K562 (cell line): Measurements from ENCODE around the gene NCOA1. TPM values are rescaled to one million over a fixed set of nuclear protein-coding genes. Genes with fewer than 3 reads are reported as not detected.

Source experiments
- ATAC-seq: fragments of 200-7000 bp; cut with Tn5 transposase; 3 replicates; pipeline ENCODE4 v1.9.1; 2020; ENCODE audit warnings: moderate library complexity
- BruUV-seq: library from RNA; stranded (reverse); fragments of 400-500 nt; replicated peaks from 2 replicates; lab custom pipeline; 2021; lab: Mats Ljungman, UMichigan
- CTCF ChIA-PET: fragments of 300-600 bp; formaldehyde crosslinking; extraction: SDS; loops from one replicate; lab custom pipeline; 2021; ENCODE audit warnings: low intra/inter-chr PET ratio; lab: Yijun Ruan, JAX
- POLR2A ChIA-PET: fragments of 300-600, 350-650 bp; sonication (Branson Sonifier 250); formaldehyde crosslinking; extraction: SDS; loops from one replicate; lab custom pipeline; 2021; ENCODE audit warnings: antibody characterized with exemption, inconsistent platforms; lab: Yijun Ruan, JAX
- DNase-seq, 4 experiments: peaks; one replicate each; pipeline versions ENCODE4 v3.0.0 to v3.0.0-alpha.2; 2011 to 2018; ENCODE audit warnings: low spot score in 3 of 4, mixed read lengths in 3 of 4; ENCODE audit errors: extremely low read depth in 1 of 4
- FAIRE-seq: peaks from 2 replicates; lab custom pipeline; 2011; peaks lifted over from hg19 to GRCh38; lab: Jason Lieb, UNC
- H2AFZ ChIP-seq: 2 replicates; pipeline ENCODE4 v1.6.0; 2011; ENCODE audit warnings: low read depth, low read length, control low read depth, inconsistent platforms
- H3K27ac ChIP-seq: fragments of 200-600 bp; 3 replicates; pipeline ENCODE4 v1.8.0; 2011; ENCODE audit warnings: low read depth, mild to moderate bottlenecking, control low read depth, inconsistent platforms, low read length, moderate library complexity, mixed read lengths; ENCODE audit errors: extremely low read depth
- H3K27me3 ChIP-seq, 2 experiments: fragments of 300-600 bp in 1 of 2; 2 replicates in 1 of 2; 3 replicates in 1 of 2; pipeline versions ENCODE4 v1.6.0 to v1.8.0; 2011; ENCODE audit warnings: inconsistent platforms in 2 of 2, low read length in 2 of 2, mild to moderate bottlenecking in 1 of 2, mixed read lengths in 1 of 2, moderate library complexity in 1 of 2; ENCODE audit not compliant: control insufficient read depth in 2 of 2, insufficient read depth in 2 of 2
- H3K36me3 ChIP-seq: fragments of 300-600 bp; 3 replicates; pipeline ENCODE4 v1.8.0; 2011; ENCODE audit warnings: mild to moderate bottlenecking, low read length, inconsistent platforms; ENCODE audit not compliant: control insufficient read depth, insufficient read depth
- H3K4me1 ChIP-seq, 2 experiments: fragments of 200-600 bp in 1 of 2; replicated peaks in 1 of 2; 2 replicates in 1 of 2; 3 replicates in 1 of 2; pipeline versions ENCODE4 v1.5.1 to v1.8.0; 2011; ENCODE audit warnings: inconsistent platforms in 2 of 2, low read length in 2 of 2, mild to moderate bottlenecking in 1 of 2, mixed read lengths in 1 of 2, moderate library complexity in 1 of 2; ENCODE audit not compliant: control insufficient read depth in 2 of 2, insufficient read depth in 2 of 2
- H3K4me2 ChIP-seq: 2 replicates; pipeline ENCODE4 v1.6.1; 2011; ENCODE audit warnings: low read length, control low read depth, inconsistent platforms, mixed read lengths; ENCODE audit not compliant: insufficient read depth
- H3K4me3 ChIP-seq: fragments of 200-600 bp; sonication (generic), shearing (Covaris generic); 2 replicates; pipeline ENCODE4 v1.5.1; 2016; ENCODE audit warnings: control low read depth, inconsistent platforms
- H3K79me2 ChIP-seq: fragments of 200-600 bp; 3 replicates; pipeline ENCODE4 v1.8.0; 2011; ENCODE audit warnings: low read length, inconsistent platforms; ENCODE audit not compliant: control insufficient read depth, insufficient read depth
- H3K9ac ChIP-seq, 2 experiments: 2 replicates each; pipeline versions ENCODE4 v1.6.0 to v1.6.1; 2011; ENCODE audit warnings: low read depth in 2 of 2, low read length in 2 of 2, control low read depth in 1 of 2, inconsistent platforms in 1 of 2, mild to moderate bottlenecking in 1 of 2, mixed read lengths in 1 of 2; ENCODE audit not compliant: insufficient read depth in 1 of 2
- H3K9me1 ChIP-seq: one replicate; pipeline ENCODE4 v1.6.0; 2011; ENCODE audit warnings: inconsistent platforms, mild to moderate bottlenecking, low read length, moderate library complexity; ENCODE audit not compliant: control insufficient read depth, insufficient read depth
- H3K9me3 ChIP-seq: replicated peaks from 2 replicates; pipeline ENCODE4 v1.5.1; 2011; ENCODE audit warnings: low read depth, low read length, inconsistent platforms; ENCODE audit not compliant: control insufficient read depth, insufficient read depth
- H4K20me1 ChIP-seq: replicated peaks from 2 replicates; pipeline ENCODE4 v1.6.1; 2011; ENCODE audit warnings: low read length, inconsistent platforms, mixed read lengths; ENCODE audit not compliant: control insufficient read depth, insufficient read depth
- CREB1 ChIP-seq, 2 experiments: sonication (generic) in 1 of 2; formaldehyde crosslinking in 1 of 2; IDR thresholded peaks; 2 replicates each; pipeline versions ENCODE4 v1.6.1 to v1.8.0; 2012 to 2022; ENCODE audit warnings: inconsistent platforms in 1 of 2, mild to moderate bottlenecking in 1 of 2, missing genetic modification reagents in 1 of 2, moderate library complexity in 1 of 2
- CREB3 ChIP-seq: fragments of 450-650 bp; conservative IDR thresholded peaks from 2 replicates; pipeline ENCODE4 v1.6.1; 2016; ENCODE audit warnings: missing genetic modification characterization, low read depth, mild to moderate bottlenecking, missing compliant biosample characterization, moderate library complexity
- ELF2 ChIP-seq: fragments of 250-450 bp; sonication (Bioruptor Pico); IDR thresholded peaks from 2 replicates; pipeline ENCODE4 v1.5.0; 2021; ENCODE audit warnings: mild to moderate bottlenecking
- FOSL1 ChIP-seq: fragments of 200-800 bp; sonication (Bioruptor generic); conservative IDR thresholded peaks from 2 replicates; pipeline ENCODE4 v1.6.1; 2016; ENCODE audit warnings: missing genetic modification characterization, missing compliant biosample characterization
- HMG20A ChIP-seq: fragments of 450-650 bp; formaldehyde crosslinking; conservative IDR thresholded peaks from 2 replicates; pipeline ENCODE4 v1.4.0; 2020; ENCODE audit warnings: mild to moderate bottlenecking, mixed read lengths
- MCM3 ChIP-seq: fragments of 450-650 bp; IDR thresholded peaks from 2 replicates; pipeline ENCODE4 v1.6.1; 2016
- MCM7 ChIP-seq, 2 experiments: fragments of 450-650 bp; IDR thresholded peaks; 2 replicates each; pipeline ENCODE4 v1.6.1; 2016 to 2018
- in situ Hi-C: fragments of 300-500 bp; cut with MboI; formaldehyde crosslinking; loops from 4 replicates; pipeline ENCODE4 v1.15.0; 2018; ENCODE audit warnings: inconsistent platforms, mixed read lengths
- intact Hi-C: fragments of 100-400 bp; cut with micrococcal nuclease; formaldehyde crosslinking; loops from 2 replicates; pipeline ENCODE4 v1.14.2; 2022
- polyA plus RNA-seq, 8 experiments: library from polyadenylated mRNA; depleted of rRNA in 4 of 8; stranded (reverse) in 5 of 8; unstranded in 3 of 8; fragments of >200 nt; fragmentation: Nextera tagmentation in 2 of 8; fragmentation: Illumina TruSeq in 1 of 8; extraction: Ambion mirVana in 2 of 8; extraction: Trizol in 1 of 8; gene quantifications; 2 replicates each; pipeline versions ENCODE4 v1.2.1 to v1.2.3, GENCODE V29; 2011 to 2014; ENCODE audit warnings: inconsistent platforms in 1 of 8, missing spikeins in 1 of 8
- total RNA-seq, 7 experiments: library from RNA; depleted of rRNA in 6 of 7; stranded (reverse); fragments of >200 nt in 6 of 7; fragmentation: Illumina TruSeq in 2 of 7; extraction: Trizol in 2 of 7; gene quantifications; 2 replicates each; pipeline versions ENCODE4 v1.2.1 to v1.2.3, GENCODE V29; 2011 to 2021; ENCODE audit warnings: low replicate concordance in 1 of 7

The NCOA1 gene
- total and polyA plus RNA-seq, 9 of the 15 experiments (the other 6 are each of a cell fraction or from before 2014, with no cell fraction given): 4.9 to 25.7 (median 17.0) TPM

- no peak for TF ChIP-seq HMG20A
- no peak for TF ChIP-seq CREB3
These were observed 49.0 kb downstream of the NCOA1 start (continued) for GRCh38 chr2:24540011-24540477.

- Histone ChIP-seq H3K9me3 (no peaks in the 10 kb centered on the region), H3K9ac (no peak overlapping the region), H3K9me1 (no peaks in the 10 kb centered on the region)
- POLR2A ChIA-PET: no interaction called here
- no peak for ATAC-seq
- no peak for TF ChIP-seq MCM3
- TF ChIP-seq FOSL1 (tag): no peak
- no peak for TF ChIP-seq CREB1 (IDR thresholded peaks at IDR 0.05)
- no peak for TF ChIP-seq CREB1 (CRISPR knock-in tag; IDR thresholded peaks at IDR 0.05)
- no peak for TF ChIP-seq MCM7 (IDR thresholded peaks at IDR 0.05)
- TF ChIP-seq ELF2 (CRISPR knock-in tag): no peak
- TF ChIP-seq, all 486 proteins: peak for 0
- BruUV-seq: no TSS peak
- no peak for FAIRE-seq
- intact Hi-C loops: loop anchor here (2.0 kb wide), 1 partner anchor 121 kb away; no protein-coding TSS in a partner anchor
- Histone ChIP-seq H3K4me1 (no peaks in the 10 kb centered on the region), H2AFZ (no peak overlapping the region), H3K4me3 (no peak overlapping the region), H3K79me2 (no peaks in the 10 kb centered on the region), H3K36me3 (no peaks in the 10 kb centered on the region), H3K27me3 (no peaks in the 10 kb centered on the region), H3K27ac (no peak overlapping the region), H4K20me1 (no peaks in the 10 kb centered on the region), H3K4me2 (no peak overlapping the region)
- CTCF ChIA-PET: no interaction called here
- in situ Hi-C loops: no loop called here
- DNase-seq: no peak
These were observed 50.6 kb downstream of the NCOA1 start for GRCh38 chr2:24541621-24542020.
